H1 (cell line): ENCODE results near the gene TAS2R30. TPM values are rescaled to one million over a fixed set of nuclear protein-coding genes. Genes with fewer than 3 reads are reported as not detected.

Source experiments
- CTCF ChIA-PET: fragments of 300-600 bp; sonication (Branson Sonifier 250); formaldehyde crosslinking; loops from one replicate; lab custom pipeline; 2021; ENCODE audit not compliant: partially characterized antibody; lab: Charles Lee
- POLR2A ChIA-PET: fragments of 300-600 bp; sonication (Branson Sonifier 250); formaldehyde crosslinking; loops from one replicate; lab custom pipeline; 2021; ENCODE audit warnings: inconsistent platforms; ENCODE audit not compliant: partially characterized antibody; lab: Charles Lee
- DNase-seq, 2 experiments: peaks; one replicate each; pipeline versions ENCODE4 v3.0.0 to v3.0.0-alpha.2; 2010 to 2022; ENCODE audit warnings: low spot score in 2 of 2, low read depth in 1 of 2, mixed read lengths in 1 of 2
- FAIRE-seq: peaks from 2 replicates; lab custom pipeline; 2011; peaks lifted over from hg19 to GRCh38; lab: Jason Lieb, UNC
- H2AFZ ChIP-seq: 2 replicates; pipeline ENCODE4 v1.8.1; 2012; ENCODE audit warnings: low read length, inconsistent platforms
- H2AK5ac ChIP-seq: 2 replicates; pipeline ENCODE4 v1.6.1; 2013; ENCODE audit warnings: low read depth, low read length
- H2BK120ac ChIP-seq: replicated peaks from 2 replicates; pipeline ENCODE3; 2013; ENCODE audit warnings: low read depth, low read length, inconsistent platforms
- H2BK12ac ChIP-seq: 2 replicates; pipeline ENCODE4 v1.6.1; 2013; ENCODE audit warnings: low read depth, low read length
- H2BK15ac ChIP-seq: 2 replicates; pipeline ENCODE4 v1.6.1; 2013; ENCODE audit warnings: low read length
- H2BK20ac ChIP-seq: 2 replicates; pipeline ENCODE4 v1.6.1; 2013; ENCODE audit warnings: low read length
- H2BK5ac ChIP-seq: 2 replicates; pipeline ENCODE4 v1.6.1; 2013; ENCODE audit warnings: low read depth, low read length
- H3K14ac ChIP-seq: 2 replicates; pipeline ENCODE4 v1.6.1; 2013; ENCODE audit warnings: inconsistent platforms; ENCODE audit not compliant: insufficient read length
- H3K18ac ChIP-seq: 2 replicates; pipeline ENCODE4 v1.6.1; 2013; ENCODE audit warnings: low read length; ENCODE audit errors: extremely low read depth
- H3K23ac ChIP-seq: 2 replicates; pipeline ENCODE4 v1.6.1; 2013; ENCODE audit warnings: inconsistent platforms; ENCODE audit not compliant: insufficient read length
- H3K23me2 ChIP-seq: 2 replicates; pipeline ENCODE4 v1.6.1; 2013; ENCODE audit warnings: low read depth, low read length
- H3K27ac ChIP-seq: 2 replicates; pipeline ENCODE4 v1.6.1; 2011; ENCODE audit warnings: low read depth, low read length, inconsistent platforms
- H3K27me3 ChIP-seq, 4 experiments: replicated peaks in 1 of 4; 1 replicate in 1 of 4; 2 replicates in 3 of 4; pipeline versions ENCODE4 v1.6.1 to v1.8.1; 2011 to 2013; ENCODE audit warnings: low read length in 3 of 4, mild to moderate bottlenecking in 3 of 4, inconsistent platforms in 2 of 4, mixed read lengths in 2 of 4, moderate library complexity in 1 of 4; ENCODE audit not compliant: control insufficient read depth in 3 of 4, insufficient read depth in 3 of 4; ENCODE audit errors: extremely low read depth in 1 of 4
- H3K36me3 ChIP-seq, 4 experiments: 2 replicates each; pipeline versions ENCODE4 v1.6.1 to v1.8.1; 2011 to 2013; ENCODE audit warnings: mild to moderate bottlenecking in 4 of 4, low read length in 3 of 4, moderate library complexity in 2 of 4, control low read depth in 1 of 4, inconsistent platforms in 1 of 4; ENCODE audit not compliant: insufficient read depth in 4 of 4, control insufficient read depth in 2 of 4
- H3K4ac ChIP-seq: replicated peaks from 2 replicates; pipeline ENCODE3; 2013; ENCODE audit warnings: low read length, low read depth, mixed read lengths, inconsistent platforms; ENCODE audit not compliant: insufficient read length
- H3K4me1 ChIP-seq, 4 experiments: replicated peaks in 1 of 4; 1 replicate in 1 of 4; 2 replicates in 3 of 4; pipeline versions ENCODE4 v1.6.1 to v1.8.1; 2011 to 2013; ENCODE audit warnings: low read length in 3 of 4, inconsistent platforms in 2 of 4, mixed read lengths in 1 of 4; ENCODE audit not compliant: insufficient read depth in 4 of 4, control insufficient read depth in 3 of 4
- H3K4me2 ChIP-seq, 2 experiments: 2 replicates each; pipeline versions ENCODE4 v1.6.1 to v1.8.1; 2011 to 2013; ENCODE audit warnings: low read depth in 2 of 2, low read length in 2 of 2, control low read depth in 1 of 2, inconsistent platforms in 1 of 2, mild to moderate bottlenecking in 1 of 2; ENCODE audit not compliant: insufficient read depth in 1 of 2
- H3K4me3 ChIP-seq, 4 experiments: fragments of 200-600, 300-600 bp in 1 of 4; sonication (generic), shearing (Covaris generic), sonication (Bioruptor Twin) in 1 of 4; 2 replicates each; pipeline versions ENCODE4 v1.5.1 to v1.8.1; 2011 to 2016; ENCODE audit warnings: low read length in 4 of 4, low read depth in 3 of 4, control low read depth in 2 of 4, inconsistent platforms in 2 of 4, mild to moderate bottlenecking in 2 of 4, mixed read lengths in 1 of 4, moderate library complexity in 1 of 4; ENCODE audit not compliant: insufficient read depth in 2 of 4; ENCODE audit errors: extremely low read depth in 1 of 4
- H3K56ac ChIP-seq: replicated peaks from 2 replicates; pipeline ENCODE3; 2013; ENCODE audit warnings: low read depth, mild to moderate bottlenecking, mixed read lengths, low read length, inconsistent platforms; ENCODE audit not compliant: insufficient read length
- H3K79me1 ChIP-seq: 2 replicates; pipeline ENCODE4 v1.6.1; 2013; ENCODE audit warnings: low read depth, low read length, control low read depth
- H3K79me2 ChIP-seq, 2 experiments: 2 replicates each; pipeline versions ENCODE4 v1.6.1 to v1.8.1; 2012 to 2013; ENCODE audit warnings: low read length in 2 of 2, mild to moderate bottlenecking in 2 of 2, inconsistent platforms in 1 of 2; ENCODE audit not compliant: insufficient read depth in 2 of 2, control insufficient read depth in 1 of 2
- H3K9ac ChIP-seq, 4 experiments: replicated peaks in 1 of 4; 1 replicate in 1 of 4; 2 replicates in 3 of 4; pipeline versions ENCODE4 v1.6.1 to v1.8.1; 2011 to 2013; ENCODE audit warnings: low read depth in 3 of 4, low read length in 3 of 4, control low read depth in 2 of 4, mild to moderate bottlenecking in 2 of 4, moderate library complexity in 2 of 4, inconsistent platforms in 1 of 4; ENCODE audit errors: extremely low read depth in 1 of 4
- H3K9me3 ChIP-seq, 2 experiments: 2 replicates each; pipeline versions ENCODE4 v1.6.1 to v1.8.1; 2012 to 2013; ENCODE audit warnings: mild to moderate bottlenecking in 2 of 2, moderate library complexity in 2 of 2, control low read depth in 1 of 2, inconsistent platforms in 1 of 2, low read depth in 1 of 2, low read length in 1 of 2, mixed read lengths in 1 of 2; ENCODE audit not compliant: insufficient read depth in 2 of 2
- H4K20me1 ChIP-seq, 2 experiments: replicated peaks in 1 of 2; 2 replicates each; pipeline versions ENCODE3 to v1.8.1; 2011 to 2013; ENCODE audit warnings: inconsistent platforms in 2 of 2, low read length in 2 of 2, mild to moderate bottlenecking in 1 of 2; ENCODE audit not compliant: insufficient read depth in 2 of 2, control insufficient read depth in 1 of 2
- H4K5ac ChIP-seq: 2 replicates; pipeline ENCODE4 v1.6.1; 2013; ENCODE audit warnings: low read length, low read depth, mixed read lengths, inconsistent platforms; ENCODE audit not compliant: insufficient read length
- H4K8ac ChIP-seq: 2 replicates; pipeline ENCODE4 v1.8.0; 2013; ENCODE audit warnings: mild to moderate bottlenecking, moderate library complexity, low read length, inconsistent platforms; ENCODE audit not compliant: insufficient read depth; ENCODE audit errors: extremely low read depth
- H4K91ac ChIP-seq: replicated peaks from 2 replicates; pipeline ENCODE3; 2013; ENCODE audit warnings: low read length, mixed read lengths, inconsistent platforms; ENCODE audit not compliant: insufficient read length
- ATF2 ChIP-seq: IDR thresholded peaks from 2 replicates; pipeline ENCODE4 v1.6.1; 2012; ENCODE audit warnings: low read length, inconsistent platforms
- BRCA1 ChIP-seq: IDR thresholded peaks from 2 replicates; pipeline ENCODE4 v1.6.1; 2012; ENCODE audit warnings: low read depth, low read length, improper control_type of control experiment
- EZH2 ChIP-seq: fragments of 200-600 bp; sonication (generic); IDR thresholded peaks from 2 replicates; pipeline ENCODE4 v1.7.1; 2012; ENCODE audit warnings: low read depth, mild to moderate bottlenecking, moderate library complexity, low read length, inconsistent platforms; ENCODE audit not compliant: severe bottlenecking
- KDM4A ChIP-seq: IDR thresholded peaks from one replicate; pipeline ENCODE4 v1.7.1; 2012; ENCODE audit warnings: low read depth, mild to moderate bottlenecking, moderate library complexity, low read length, inconsistent platforms; ENCODE audit not compliant: severe bottlenecking
- NANOG ChIP-seq: IDR thresholded peaks from 2 replicates; pipeline ENCODE4 v1.6.1; 2011; ENCODE audit warnings: low read length, low read depth, mild to moderate bottlenecking, inconsistent platforms; ENCODE audit not compliant: insufficient read depth, poor library complexity, severe bottlenecking
- PHF8 ChIP-seq: fragments of 200-600 bp; sonication (generic); conservative IDR thresholded peaks from 2 replicates; pipeline ENCODE4 v1.7.1; 2012; ENCODE audit warnings: low read depth, mild to moderate bottlenecking, inconsistent platforms, low read length, moderate library complexity
- RBBP5 ChIP-seq: IDR thresholded peaks from 2 replicates; pipeline ENCODE4 v1.7.1; 2012; ENCODE audit warnings: low read depth, mild to moderate bottlenecking, inconsistent platforms, low read length, moderate library complexity, borderline replicate concordance
- RFX5 ChIP-seq: IDR thresholded peaks from 2 replicates; pipeline ENCODE4 v1.6.1; 2011; ENCODE audit warnings: low read depth, low read length, improper control_type of control experiment, borderline replicate concordance
- RNF2 ChIP-seq: fragments of 200-900, 300-1000 bp; sonication (generic); IDR thresholded peaks from 2 replicates; pipeline ENCODE4 v1.7.1; 2016; ENCODE audit warnings: borderline replicate concordance, low read depth, mild to moderate bottlenecking, antibody characterized with exemption, low read length; ENCODE audit not compliant: poor library complexity, severe bottlenecking; ENCODE audit errors: missing control alignments
- SAP30 ChIP-seq: fragments of 300-600 bp; sonication (generic); IDR thresholded peaks from 2 replicates; pipeline ENCODE4 v1.7.1; 2012; ENCODE audit warnings: low read length, moderate library complexity, mild to moderate bottlenecking, inconsistent platforms; ENCODE audit not compliant: insufficient read depth, insufficient replicate concordance
- polyA plus RNA-seq, 7 experiments: library from polyadenylated mRNA; depleted of rRNA in 3 of 7; stranded (reverse) in 5 of 7; unstranded in 2 of 7; fragments of >200 nt in 5 of 7; fragments of 200-250 nt in 2 of 7; gene quantifications; 1 replicate in 5 of 7; 2 replicates in 1 of 7; 4 replicates in 1 of 7; pipeline versions ENCODE4 v1.2.1 to v1.2.3, GENCODE V29; 2011 to 2013; ENCODE audit warnings: missing spikeins in 2 of 7, mixed read lengths in 2 of 7
- total RNA-seq: library from RNA; stranded (reverse); fragmentation: NEBNext Ultra II Directional; extraction: Animal tissue kit (Norgen Biotek cat#: 25700); gene quantifications from 2 replicates; pipeline ENCODE4 v1.2.1, GENCODE V29; 2021

The TAS2R30 gene
- total and polyA plus RNA-seq, 2 of the 8 experiments (the other 6 are each of a cell fraction or from before 2014, with no cell fraction given) = 0.33 to 1.0 TPM

GRCh38 chr12:11183011-11183410 lies 48.6 kb upstream of the TAS2R30 start:
- ChIA-PET CTCF (interaction anchor here (1.4 to 1.7 kb wide), 2 partner anchors 11 to 16 kb away, joined by 3 to 8 read pairs; no protein-coding TSS in a partner anchor), POLR2A (interaction anchor here (0.8 to 2.3 kb wide), 2 partner anchors 12 to 18 kb away, joined by 5 to 11 read pairs; partner anchors contain the start of gene SMIM10L1)
- Histone ChIP-seq H4K20me1 (no peaks in the 10 kb centered on the region), H3K36me3 (no peaks in the 10 kb centered on the region), H3K4me2 (no peak overlapping the region), H4K8ac (no peak overlapping the region), H2BK120ac (no peak overlapping the region), H2AFZ (no peak overlapping the region), H2BK20ac (no peak overlapping the region), H2AK5ac (no peak overlapping the region), H3K4me1 (no peaks in the 10 kb centered on the region), H2BK15ac (no peak overlapping the region), H3K14ac (no peak overlapping the region), H3K56ac (no peak overlapping the region), H3K27ac (no peak overlapping the region), H3K9ac (no peak overlapping the region), H3K4me3 (no peak overlapping the region), H4K5ac (no peak overlapping the region), H3K79me1 (no peaks in the 10 kb centered on the region), H3K27me3 (no peaks in the 10 kb centered on the region), H2BK12ac (no peak overlapping the region), H3K9me3 (no peaks in the 10 kb centered on the region), H4K91ac (no peak overlapping the region), H3K18ac (no peak overlapping the region), H2BK5ac (no peak overlapping the region), H3K4ac (no peak overlapping the region), H3K79me2 (no peaks in the 10 kb centered on the region), H3K23me2 (no peaks in the 10 kb centered on the region), H3K23ac (no peak overlapping the region)
- TF ChIP-seq BRCA1 = no peak
- no peak for TF ChIP-seq EZH2
- no peak for TF ChIP-seq RNF2
- no peak for TF ChIP-seq RFX5
- no peak for TF ChIP-seq NANOG
- TF ChIP-seq SAP30 = no peak
- TF ChIP-seq RBBP5 = no peak
- no peak for TF ChIP-seq PHF8
- TF ChIP-seq ATF2 = no peak
- no peak for TF ChIP-seq KDM4A
- no peak for FAIRE-seq
- DNase-seq = no peak
